ENCODE measurements around the gene ALPI. TPM values are rescaled to one million over a fixed set of nuclear protein-coding genes. Genes with fewer than 3 reads are reported as not detected.

Gene ALPI
- total RNA-seq, 1 donor from 2014 or later: not detected

GRCh38 chr2:232483311-232483922, 27.5 kb downstream of the ALPI start:
- DNase-seq: no peak
- no peak for TF ChIP-seq CTCF (IDR thresholded peaks at IDR 0.05; ENCODE audit: partially characterized antibody, unreplicated experiment)
- H3K4me1 Mint-ChIP-seq (ENCODE audit: low read depth, unreplicated experiment): no peaks in the 10 kb centered on the region
- no peak overlapping the region for H3K4me3 Mint-ChIP-seq (ENCODE audit: unreplicated experiment)
- H3K27me3 Mint-ChIP-seq (ENCODE audit: unreplicated experiment): peaks cover 21% of the 10 kb centered on the region
- H3K27ac Mint-ChIP-seq (ENCODE audit: unreplicated experiment): no peak overlapping the region
- peaks cover 5% of the 10 kb centered on the region for H3K9me3 Mint-ChIP-seq (ENCODE audit: unreplicated experiment)
- no peaks in the 10 kb centered on the region for H3K36me3 Mint-ChIP-seq (ENCODE audit: unreplicated experiment)

GRCh38 chr2:232483923-232484627, 28.1 kb downstream of the ALPI start:
- TF ChIP-seq CTCF (IDR thresholded peaks at IDR 0.05; ENCODE audit: partially characterized antibody, unreplicated experiment): no peak
- no peaks in the 10 kb centered on the region for H3K36me3 Mint-ChIP-seq (ENCODE audit: unreplicated experiment)
- peaks cover 23% of the 10 kb centered on the region for H3K27me3 Mint-ChIP-seq (ENCODE audit: unreplicated experiment)
- H3K4me1 Mint-ChIP-seq (ENCODE audit: low read depth, unreplicated experiment): no peaks in the 10 kb centered on the region
- H3K4me3 Mint-ChIP-seq (ENCODE audit: unreplicated experiment): no peak overlapping the region
- H3K9me3 Mint-ChIP-seq (ENCODE audit: unreplicated experiment): peaks cover 5% of the 10 kb centered on the region
- DNase-seq: no peak
- H3K27ac Mint-ChIP-seq (ENCODE audit: unreplicated experiment): no peak overlapping the region

DNA sequence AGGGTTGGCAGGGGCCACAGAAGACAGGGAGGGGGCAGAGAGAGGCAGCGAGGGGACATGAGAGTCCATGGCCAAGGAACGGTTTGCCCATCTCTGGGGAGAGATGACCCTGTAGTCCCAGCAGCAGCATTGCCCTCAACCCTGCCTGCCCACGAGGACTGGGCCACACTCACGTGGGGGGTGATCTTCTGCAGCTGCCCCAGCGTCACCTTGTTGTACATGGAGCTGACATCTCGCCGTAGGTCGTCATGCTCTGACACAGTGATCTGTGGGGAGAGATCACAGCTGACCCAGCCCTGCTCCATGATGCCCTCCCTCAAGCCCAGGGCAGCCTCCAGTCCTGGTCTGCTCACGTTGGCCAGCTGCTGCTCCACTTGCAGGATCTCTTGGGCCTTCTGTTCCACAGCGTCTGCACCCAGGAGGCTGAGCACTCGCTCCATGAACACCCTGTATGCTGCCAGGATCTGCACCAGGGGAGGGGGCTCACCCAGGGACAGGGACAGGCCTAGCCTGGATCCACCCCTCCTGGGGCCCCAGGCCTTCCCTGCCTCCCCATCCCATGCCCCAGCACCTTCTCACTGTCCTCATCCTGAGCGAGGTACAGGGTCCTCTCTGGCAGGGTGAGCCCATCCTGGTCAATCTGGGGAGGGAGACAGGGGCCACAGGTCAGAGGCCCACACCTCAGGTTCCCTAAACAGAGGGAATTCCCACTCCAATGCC, 28.8 kb downstream of the ALPI start:
- Mint-ChIP-seq H3K4me1 (ENCODE audit: low read depth, unreplicated experiment) (no peaks in the 10 kb centered on the region), H3K4me3 (ENCODE audit: unreplicated experiment) (peak overlapping the region; percentile 50), H3K9me3 (ENCODE audit: unreplicated experiment) (peaks cover 7% of the 10 kb centered on the region), H3K27me3 (ENCODE audit: unreplicated experiment) (peaks cover 27% of the 10 kb centered on the region), H3K27ac (ENCODE audit: unreplicated experiment) (no peak overlapping the region), H3K36me3 (ENCODE audit: unreplicated experiment) (no peaks in the 10 kb centered on the region)
- TF ChIP-seq CTCF (IDR thresholded peaks at IDR 0.05; ENCODE audit: partially characterized antibody, unreplicated experiment): no peak
- no peak for DNase-seq

DNA sequence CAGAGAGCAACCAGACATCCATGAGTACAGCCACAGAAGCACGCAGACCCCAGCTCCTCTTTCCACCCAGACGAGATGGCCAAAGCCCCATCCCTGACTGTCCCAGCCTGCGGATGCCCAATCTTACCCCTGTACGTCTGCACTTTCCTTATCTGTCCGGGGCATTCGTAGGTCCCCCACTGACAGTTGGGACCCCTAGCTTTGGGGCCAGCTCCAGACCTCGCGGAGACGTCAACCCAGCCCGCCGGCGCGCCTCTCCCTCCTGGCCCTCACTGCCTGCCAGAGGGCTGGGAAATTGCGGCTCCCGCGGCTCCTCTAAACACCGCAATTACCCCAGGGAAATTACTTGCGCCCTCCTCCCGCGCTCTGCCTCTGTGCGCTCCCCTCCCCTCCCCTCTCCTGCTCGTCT, 29.4 kb downstream of the ALPI start:
- no peak for TF ChIP-seq CTCF (IDR thresholded peaks at IDR 0.05; ENCODE audit: partially characterized antibody, unreplicated experiment)
- Mint-ChIP-seq H3K4me3 (ENCODE audit: unreplicated experiment) (peak overlapping the region; percentile 50), H3K27me3 (ENCODE audit: unreplicated experiment) (peaks cover 29% of the 10 kb centered on the region), H3K27ac (ENCODE audit: unreplicated experiment) (no peak overlapping the region), H3K36me3 (ENCODE audit: unreplicated experiment) (no peaks in the 10 kb centered on the region), H3K9me3 (ENCODE audit: unreplicated experiment) (peaks cover 8% of the 10 kb centered on the region), H3K4me1 (ENCODE audit: low read depth, unreplicated experiment) (no peaks in the 10 kb centered on the region)
- peak; percentile 40 for DNase-seq

All from glutamatergic neuron (in vitro differentiated cells).